ENCODE results near the gene SOX6.
"Not testable (repeated sequence)": the region's sequence is repeated elsewhere in the genome, so short reads cannot be mapped to it uniquely, and the experiment has no call there.

Gene SOX6

DNA sequence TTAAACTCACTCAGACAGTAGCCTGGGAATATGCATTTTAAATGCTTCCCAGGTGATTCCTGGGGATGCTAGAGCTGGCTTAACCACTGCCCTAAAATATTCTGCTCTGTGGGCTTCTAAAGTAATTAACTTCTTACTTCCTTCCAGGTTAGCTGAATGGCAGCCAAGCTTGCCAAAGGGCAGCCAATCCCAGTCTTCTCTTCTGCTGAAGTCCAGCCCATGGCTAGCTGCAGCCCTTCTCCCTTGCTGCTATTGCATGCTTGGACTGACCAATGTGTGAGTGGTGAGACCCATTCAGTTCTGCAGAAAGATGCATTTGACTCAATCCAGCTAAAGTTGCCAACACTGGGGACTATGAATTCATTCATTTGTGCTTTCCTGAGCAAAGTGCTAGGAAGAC lies 411.9 kb downstream of the SOX6 start:
- DNase-seq = no peak

DNA sequence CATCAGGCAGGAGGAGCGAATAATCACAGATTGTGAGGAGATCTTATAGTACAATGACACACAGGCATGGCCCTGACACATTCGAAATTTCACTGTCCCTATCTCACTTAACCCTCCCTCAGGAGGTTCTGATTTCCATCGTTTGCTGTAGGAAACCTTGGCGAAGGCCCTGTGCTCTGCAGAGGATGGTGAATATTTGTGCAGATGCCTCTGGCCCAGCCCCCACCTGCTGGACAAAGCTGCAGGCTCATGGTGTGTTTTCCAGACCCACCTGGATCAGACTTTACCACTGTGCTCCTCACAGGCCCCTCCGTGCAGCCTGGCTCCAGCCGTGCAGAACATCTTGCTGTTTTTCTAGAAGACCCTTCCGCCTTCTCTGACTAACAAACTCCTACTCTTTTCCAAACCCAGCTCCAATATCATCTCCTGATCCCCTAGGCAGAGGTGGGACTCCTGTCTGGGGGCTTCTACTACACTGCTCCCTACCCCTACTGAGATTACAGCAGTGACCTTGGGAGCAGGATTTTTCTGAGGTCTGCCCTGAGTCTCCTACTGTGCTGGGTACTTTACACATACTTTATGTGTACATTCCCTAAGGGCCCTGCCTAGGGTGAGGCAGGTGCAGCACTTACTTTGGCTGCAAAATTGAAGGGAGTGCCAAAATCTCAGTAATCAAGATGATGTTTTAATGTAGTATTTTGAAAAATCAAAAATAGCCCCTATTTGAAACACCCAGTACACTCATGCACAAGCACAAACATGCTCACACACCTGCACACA lies 412.7 kb downstream of the SOX6 start:
- DNase-seq = no peak

DNA sequence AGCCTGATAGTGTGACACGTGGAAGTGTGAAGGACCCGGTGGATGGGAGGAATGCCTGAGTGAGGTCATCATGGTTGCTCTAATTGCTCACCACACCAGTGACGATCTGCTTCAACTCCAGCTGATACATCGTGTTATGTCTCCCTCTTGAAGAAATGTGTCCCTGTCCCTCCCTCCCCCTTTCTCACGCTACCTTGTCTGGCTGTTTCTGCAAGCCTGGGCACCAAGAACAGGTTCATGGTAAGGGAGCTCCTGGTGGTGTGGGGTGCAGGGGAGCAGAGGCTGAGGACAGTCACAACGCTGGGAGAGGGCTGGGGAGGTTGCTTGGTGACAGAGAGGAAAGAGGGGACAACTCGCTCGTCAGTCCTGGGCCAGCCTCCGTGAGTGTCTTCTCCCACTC lies 413.4 kb downstream of the SOX6 start:
- DNase-seq = no peak

DNA sequence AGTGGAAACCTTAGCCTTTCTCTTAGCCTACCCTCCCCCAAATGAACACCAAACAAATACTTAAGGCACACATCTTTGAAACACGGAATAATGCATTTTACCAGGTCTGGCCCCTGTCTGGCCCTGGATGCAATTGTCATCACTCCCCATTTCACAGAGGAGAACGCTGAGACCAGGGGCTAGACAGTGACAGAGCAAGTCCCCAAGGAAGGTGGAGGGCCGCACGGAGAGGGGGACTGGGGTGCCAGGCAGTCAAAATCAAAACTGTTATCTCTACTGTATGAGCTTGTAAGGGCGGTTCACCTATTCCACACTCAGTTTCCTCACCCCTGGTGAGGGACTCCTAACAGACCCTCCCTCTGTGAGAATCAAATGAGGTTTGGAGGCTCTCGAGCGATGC lies 414.2 kb downstream of the SOX6 start:
- DNase-seq = no peak

GRCh38 chr11:15941206-15941770 lies 415.1 kb downstream of the SOX6 start:
- DNase-seq = no peak

DNA sequence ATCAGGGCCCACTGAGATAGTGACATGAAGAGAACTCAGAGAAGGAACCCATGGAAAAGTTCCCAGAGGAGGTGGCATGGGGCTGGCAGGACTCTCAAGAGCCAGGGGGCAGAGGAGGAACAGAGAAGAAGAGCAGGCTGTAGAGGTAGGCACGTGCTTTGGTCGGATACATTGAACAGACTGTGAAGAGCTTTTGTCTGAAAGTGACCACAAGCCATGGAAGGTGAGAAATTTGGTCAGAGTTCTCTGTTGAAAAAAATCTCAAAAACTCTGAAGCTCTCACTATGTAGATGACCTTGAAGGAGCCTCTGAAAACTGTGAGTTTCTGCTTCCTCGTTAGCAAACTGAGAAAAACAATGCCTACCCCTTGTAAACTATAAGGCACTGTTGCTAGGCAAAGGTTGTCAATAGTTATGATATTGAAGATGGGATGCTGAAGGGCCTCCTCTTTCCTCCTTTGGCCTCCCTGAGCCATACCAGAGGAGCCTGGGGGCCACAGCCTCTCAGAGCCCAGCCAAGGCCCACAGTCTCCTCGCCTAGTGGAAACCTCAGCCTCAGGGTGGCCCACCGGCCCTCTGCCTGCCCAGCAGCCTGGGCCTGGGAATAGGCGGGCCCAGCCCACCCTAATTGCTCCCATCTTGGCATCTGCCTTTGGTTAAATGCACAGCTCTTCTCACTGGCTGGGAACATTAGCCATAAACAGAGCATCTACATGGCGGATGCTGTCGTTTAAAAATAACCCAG lies 415.7 kb downstream of the SOX6 start:
- no peak for DNase-seq

DNA sequence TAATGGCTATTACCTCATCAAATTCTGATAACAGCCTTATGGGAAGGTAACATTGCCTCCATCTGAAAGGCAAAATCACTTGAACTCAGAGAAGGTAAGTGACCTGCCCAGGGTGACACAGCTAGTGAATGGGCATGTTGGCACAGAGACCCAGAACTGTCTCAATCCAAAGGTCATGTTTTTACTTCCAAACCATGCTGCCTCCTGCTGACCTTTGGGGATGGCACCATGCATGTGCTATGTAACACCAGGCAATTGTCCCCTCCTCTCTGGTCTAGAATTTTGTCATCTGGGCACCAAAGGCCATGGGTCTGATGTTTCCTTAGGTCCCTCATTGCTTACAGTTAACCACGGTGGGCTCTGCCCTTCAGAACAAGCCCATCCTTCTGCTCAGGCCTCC lies 417.4 kb downstream of the SOX6 start:
- DNase-seq = no peak

DNA sequence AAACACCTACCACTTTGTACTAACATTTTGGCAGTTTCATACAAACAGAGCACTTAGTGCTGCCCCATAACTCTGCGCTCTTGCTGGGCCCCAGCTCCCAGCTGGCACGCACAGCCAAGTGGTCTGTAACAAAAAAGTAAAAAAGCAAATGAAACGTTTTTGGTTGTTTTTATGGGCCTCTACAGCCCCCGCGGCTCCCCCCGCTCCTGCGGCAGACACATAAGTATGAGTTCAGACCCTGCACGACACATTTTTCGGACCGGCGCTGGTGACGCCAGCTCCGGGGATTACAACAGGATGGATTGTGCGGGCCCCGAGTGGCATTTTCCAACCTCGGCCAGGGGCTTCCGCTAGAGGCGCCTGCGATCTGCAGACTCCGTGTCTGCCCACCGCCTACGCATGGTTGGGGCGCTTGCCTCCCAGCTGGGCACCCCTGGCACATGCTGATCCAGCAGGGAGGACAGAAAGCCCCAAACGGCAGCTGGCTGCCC lies 418.2 kb downstream of the SOX6 start:
- DNase-seq = no peak

- DNase-seq = no peak
Observed at GRCh38 chr11:15937601-15938120, 418.7 kb downstream of the SOX6 start.

DNA sequence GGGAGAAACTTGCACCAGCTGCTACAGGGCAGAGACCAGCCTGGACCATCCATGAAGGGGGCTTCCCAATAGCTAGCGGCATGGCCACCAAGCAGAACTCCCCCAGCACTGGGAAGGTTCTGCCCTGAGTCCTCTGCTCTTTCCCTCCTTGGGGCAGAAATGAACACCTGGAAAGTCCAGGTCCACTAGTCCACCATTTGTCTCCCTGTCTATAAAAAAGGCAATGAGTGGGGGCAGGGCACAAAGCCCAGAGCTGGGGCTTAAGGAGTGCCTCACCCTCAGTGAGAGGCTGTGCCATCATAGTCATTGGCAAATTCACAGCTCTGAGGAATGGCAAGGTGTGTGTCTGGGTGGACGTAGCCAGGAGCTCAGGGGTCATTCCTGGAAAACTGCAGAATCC lies 420.3 kb downstream of the SOX6 start:
- no peak for DNase-seq

DNA sequence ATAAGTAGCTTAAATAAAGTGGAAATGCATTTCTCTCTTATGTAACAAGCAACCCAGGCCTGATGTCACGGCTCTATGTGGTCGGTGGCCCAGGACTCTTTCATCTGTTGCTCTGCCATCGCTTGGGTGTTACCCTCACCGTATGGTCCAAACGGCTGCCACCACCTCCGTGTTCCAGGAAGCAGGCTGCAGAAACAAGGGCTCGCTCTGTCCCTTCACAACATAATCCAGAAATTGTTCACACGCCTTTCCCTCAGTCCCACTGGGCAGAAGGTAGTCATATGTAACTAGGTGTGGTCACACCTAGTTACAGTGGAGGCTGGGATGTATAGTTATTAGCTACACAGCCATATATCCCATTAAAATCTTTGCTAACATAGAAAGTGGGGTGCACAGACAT lies 421.0 kb downstream of the SOX6 start:
- DNase-seq = no peak

DNA sequence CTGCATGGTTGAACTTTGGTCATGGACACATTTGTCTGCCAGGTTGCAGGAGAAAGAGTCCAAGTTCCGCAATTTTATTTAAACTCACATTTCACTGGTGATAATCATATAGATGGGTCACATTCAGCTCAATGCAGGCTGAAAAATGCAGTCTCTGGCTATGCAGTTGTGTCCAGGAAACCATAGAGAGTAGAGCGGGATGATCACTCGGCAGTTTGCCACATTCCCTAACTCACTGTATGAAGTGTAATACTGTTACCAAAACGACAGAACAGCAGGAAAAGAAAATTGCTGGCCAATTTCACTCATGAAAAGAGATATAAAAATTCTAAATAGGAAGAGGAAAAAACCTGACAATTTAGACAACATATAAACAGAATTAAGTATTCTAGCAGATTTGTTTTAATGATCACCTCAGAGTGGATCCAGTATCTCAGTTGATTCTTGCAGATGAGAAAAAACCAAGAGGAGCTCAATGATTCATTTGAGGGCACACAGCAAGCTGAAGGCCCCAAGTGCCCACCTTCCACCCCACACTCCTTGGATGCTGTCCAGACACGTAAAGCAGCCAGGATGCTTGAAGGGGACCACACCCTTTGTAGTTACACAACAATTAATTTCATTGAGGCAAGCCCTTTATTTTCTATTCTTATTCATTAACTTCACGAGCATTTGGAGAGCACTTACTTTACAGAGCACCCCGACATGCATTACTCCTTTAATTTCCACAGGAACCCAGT lies 422.3 kb downstream of the SOX6 start:
- DNase-seq = no peak

- DNase-seq = no peak
Observed at GRCh38 chr11:15932417-15932816, 423.9 kb downstream of the SOX6 start.

DNA sequence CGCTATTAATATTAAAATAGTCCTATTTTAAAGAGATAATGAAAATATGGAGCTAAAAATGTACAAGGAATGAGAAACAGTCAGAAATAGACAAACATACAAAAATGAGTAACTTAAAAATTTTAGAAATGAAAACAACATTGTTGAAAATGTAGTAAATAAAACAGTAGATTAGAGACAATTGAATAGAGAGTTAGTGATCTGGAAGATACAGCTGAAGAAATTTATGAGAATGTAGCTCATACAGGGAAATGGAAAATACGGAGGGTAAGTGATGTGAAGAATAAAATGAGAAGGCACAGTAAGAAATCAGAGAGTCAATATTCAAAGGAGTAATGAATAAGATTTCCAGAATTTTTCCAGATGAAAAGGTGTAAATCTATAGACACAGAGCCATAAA lies 424.8 kb downstream of the SOX6 start:
- no peak for DNase-seq

GRCh38 chr11:15930442-15931025 lies 425.8 kb downstream of the SOX6 start:
- DNase-seq = no peak

DNA sequence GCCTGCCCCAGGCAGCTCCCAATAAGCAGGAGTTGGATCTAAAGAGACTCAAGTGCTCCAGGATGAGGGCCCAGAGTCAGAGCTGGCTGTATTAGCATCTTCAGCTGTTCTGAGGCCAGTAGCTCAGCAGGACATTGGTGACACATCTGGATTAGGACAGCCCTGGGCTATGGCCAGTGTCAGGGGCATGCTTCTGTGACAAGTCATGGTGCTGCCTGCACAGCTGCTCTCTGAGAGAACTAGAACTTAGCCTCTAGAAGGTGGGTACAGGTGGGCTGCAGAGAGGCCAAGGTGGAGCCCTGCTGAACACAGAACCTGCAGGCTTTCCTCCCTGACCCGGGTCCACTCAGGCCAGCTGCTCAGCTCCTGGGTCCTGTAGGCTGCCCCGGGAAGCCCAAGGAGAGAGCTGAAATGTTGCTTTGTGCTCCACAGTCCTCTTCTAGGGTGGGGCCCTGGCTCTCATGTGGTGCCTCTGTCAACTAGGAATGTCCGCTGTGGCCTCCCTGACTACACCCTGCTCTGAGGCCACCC lies 426.9 kb downstream of the SOX6 start:
- no peak for DNase-seq

- no peak for DNase-seq
Observed at GRCh38 chr11:15927864-15928217, 428.5 kb downstream of the SOX6 start.

DNA sequence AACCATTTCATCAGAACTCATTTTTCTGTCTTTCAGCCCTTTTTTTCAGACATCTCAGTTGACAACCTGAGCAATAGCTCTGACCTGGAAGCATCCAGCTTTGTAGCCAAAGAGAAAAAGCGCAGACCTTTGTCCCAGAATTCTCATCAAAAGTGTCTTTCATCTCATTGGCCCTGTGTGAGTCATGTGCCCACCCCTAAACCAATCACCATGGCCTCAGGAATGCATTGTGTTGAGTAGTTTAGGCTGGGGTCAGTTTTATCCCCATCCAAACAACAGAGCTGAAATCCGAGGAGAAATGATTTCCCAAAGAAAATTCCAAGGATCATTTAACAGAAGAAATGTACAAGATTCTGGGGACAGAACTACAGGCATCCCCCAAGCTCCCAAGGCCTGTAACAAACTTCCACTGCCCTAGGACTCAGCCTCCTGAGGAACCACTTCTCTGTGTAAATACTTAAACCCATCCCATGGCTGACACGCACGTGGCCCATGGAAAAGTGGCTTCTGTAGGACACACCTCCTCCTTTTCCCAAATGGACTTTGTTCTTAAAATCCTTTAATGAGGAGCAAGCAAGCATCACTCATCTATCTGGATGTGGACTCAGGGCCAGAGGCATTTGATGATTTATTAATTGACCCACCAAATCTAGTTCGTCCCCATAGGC lies 429.0 kb downstream of the SOX6 start:
- DNase-seq = no peak

DNA sequence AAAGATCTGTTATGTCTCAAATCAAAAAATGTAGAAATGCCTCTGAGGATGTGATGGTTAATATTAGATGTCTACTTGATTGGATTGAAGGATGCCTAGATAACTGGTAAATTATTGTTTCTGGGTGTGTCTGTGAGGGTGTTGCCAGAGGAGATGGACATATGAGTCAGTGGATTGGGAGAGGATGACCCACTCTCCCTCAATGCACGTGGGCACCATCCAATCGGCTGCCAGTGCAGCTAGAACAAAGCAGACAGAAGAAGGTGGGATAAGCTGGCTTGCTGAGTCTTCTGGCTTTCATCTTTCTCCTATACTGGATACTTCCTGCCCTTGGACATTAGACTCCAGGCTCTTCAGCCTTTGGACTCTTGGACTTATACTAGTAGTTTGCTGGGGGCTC lies 430.3 kb downstream of the SOX6 start:
- no peak for DNase-seq

DNA sequence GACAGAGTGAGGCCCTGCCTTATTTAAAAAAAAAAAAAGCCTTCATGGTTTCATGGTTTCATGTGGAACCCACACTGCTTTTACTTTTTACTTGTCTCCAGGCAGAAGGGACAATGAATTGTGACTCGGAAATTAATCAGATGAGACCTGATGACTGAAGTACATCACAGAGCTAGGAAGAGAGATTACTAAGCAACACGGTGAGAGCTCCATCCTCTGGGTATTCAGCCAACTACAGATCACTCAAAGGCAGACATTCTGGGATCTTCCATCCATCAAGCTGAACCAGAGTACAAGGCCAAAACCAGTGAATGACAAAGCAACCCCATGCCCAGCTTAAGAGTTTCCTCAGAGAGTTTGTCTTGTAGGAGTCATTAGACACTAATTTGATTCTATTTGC lies 433.2 kb downstream of the SOX6 start:
- no peak for DNase-seq

- DNase-seq = not testable (repeated sequence)
Observed at GRCh38 chr11:15922745-15923144, 433.6 kb downstream of the SOX6 start.
